ENCODE data around the gene COQ8A. TPM values are rescaled to one million over a fixed set of nuclear protein-coding genes. Genes with fewer than 3 reads are reported as not detected.

The COQ8A gene
- total and polyA plus RNA-seq, 10 of the 15 experiments (the other 5 are each of a cell fraction or from before 2014, with no cell fraction given) = 0.72 to 24.8 (median 12.1) TPM

DNA sequence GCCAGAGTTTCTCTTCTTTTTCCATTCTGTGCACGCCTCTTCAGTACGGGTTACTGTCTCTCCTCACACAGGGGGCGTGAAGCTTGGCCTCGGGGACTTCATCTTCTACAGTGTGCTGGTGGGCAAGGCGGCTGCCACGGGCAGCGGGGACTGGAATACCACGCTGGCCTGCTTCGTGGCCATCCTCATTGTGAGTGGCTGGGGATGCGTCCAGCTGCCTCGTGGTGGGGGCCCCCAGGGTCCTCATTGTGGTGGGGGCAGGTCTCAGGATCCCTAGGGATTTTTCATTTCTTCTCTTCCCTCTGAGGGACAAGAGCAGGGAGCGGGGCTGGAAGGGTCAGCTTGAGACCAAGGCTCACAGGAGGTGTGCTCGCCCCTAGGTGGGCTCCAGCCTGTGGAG lies 46.2 kb upstream of the COQ8A start:
- H4K20me1 ChIP-seq (ENCODE audit: control insufficient read depth, insufficient read depth) = no peaks in the 10 kb centered on the region
- TF ChIP-seq ZNF384 (IDR thresholded peaks at IDR 0.05; ENCODE audit: borderline replicate concordance, low read depth, low read length) (no peak), NR2F1 (conservative IDR thresholded peaks at IDR 0.05) (no peak), ZSCAN29 (IDR thresholded peaks at IDR 0.05) (no peak), TCF3 (IDR thresholded peaks at IDR 0.05; ENCODE audit: borderline replicate concordance, insufficient read depth, low read depth, low read length) (no peak), NFYA (IDR thresholded peaks at IDR 0.05; ENCODE audit: borderline replicate concordance, low read depth, low read length) (no peak), PAX8 (IDR thresholded peaks at IDR 0.05) (no peak), RAD51 (IDR thresholded peaks at IDR 0.05) (no peak), FOXK2 (IDR thresholded peaks at IDR 0.05) (no peak), MEF2B (IDR thresholded peaks at IDR 0.05; ENCODE audit: partially characterized antibody, poor library complexity, severe bottlenecking) (no peak), SRF (IDR thresholded peaks at IDR 0.05; ENCODE audit: low read depth in 2 of 2, low read length in 2 of 2) (no peak), TAF1 (IDR thresholded peaks at IDR 0.05; ENCODE audit: borderline replicate concordance, low read depth, low read length) (no peak)
- POLR2A ChIA-PET = no interaction called here
- ATAC-seq (no peak), FAIRE-seq (no peak), DNase-seq (ENCODE audit: low read depth, low spot score) (no peak)
- CTCF ChIA-PET = interaction anchor here (1.0 kb wide), 1 partner anchor 347 kb away, joined by 3 read pairs; no protein-coding TSS in a partner anchor
- SMC1A ChIA-PET (ENCODE audit: uncharacterized antibody, unreplicated experiment) = no interaction called here
- H3K79me2 ChIP-seq (ENCODE audit: control insufficient read depth, insufficient read depth, low read length) = no peaks in the 10 kb centered on the region
- no peaks in the 10 kb centered on the region for H3K27me3 ChIP-seq (replicated peaks in 1 of 2; ENCODE audit: control insufficient read depth in 2 of 2, insufficient read depth in 2 of 2, low read length in 1 of 2)
- in situ Hi-C loops (cut with MboI) = no loop called here
- H3K9me3 ChIP-seq (replicated peaks; ENCODE audit: control insufficient read depth, insufficient read depth, low read length) = no peaks in the 10 kb centered on the region
- RAD21 ChIA-PET (ENCODE audit: unreplicated experiment) = no interaction called here
- intact Hi-C loops (cut with micrococcal nuclease; ENCODE audit: unreplicated experiment) = no loop called here
- no peak overlapping the region for H2AFZ ChIP-seq (ENCODE audit: control insufficient read depth, low read depth, low read length)
- WGBS (ENCODE audit: insufficient coverage, insufficient replicate concordance, low lambda C conversion rate, missing lambda C conversion rate) = 61% methylated on average over 13 of the region's 13 CpGs
- H3K4me1 ChIP-seq (ENCODE audit: control insufficient read depth, insufficient read depth, low read length) = no peaks in the 10 kb centered on the region
- BruUV-seq (replicated peaks) = no TSS peak
- H3K4me2 ChIP-seq (ENCODE audit: control insufficient read depth, insufficient read depth) = no peak overlapping the region
- no peak overlapping the region for H3K27ac ChIP-seq (ENCODE audit: control insufficient read depth, insufficient read depth)
- H3K4me3 ChIP-seq = no peak overlapping the region
- H3K9ac ChIP-seq (ENCODE audit: control insufficient read depth, insufficient read depth, low read length) = no peak overlapping the region
- H3K36me3 ChIP-seq (ENCODE audit: control insufficient read depth in 2 of 2, insufficient read depth in 2 of 2, low read length in 1 of 2) = peaks cover 0 to 4% of the 10 kb centered on the region in 2 experiments; a peak in 2 of 4 replicates

All from GM12878 (cell line).